Astrocyte (in vitro differentiated cells and primary cell): Measurements from ENCODE around the gene ZNF765.

Experiments used
- CTCF ChIP-seq: IDR thresholded peaks from 2 replicates; pipeline ENCODE4 v1.5.1; 2011; ENCODE audit warnings: low read depth, mild to moderate bottlenecking, inconsistent platforms, low read length, moderate library complexity; ENCODE audit not compliant: insufficient read depth
- EZH2 ChIP-seq: IDR thresholded peaks from 2 replicates; pipeline ENCODE4 v1.6.1; 2012; ENCODE audit warnings: mild to moderate bottlenecking, low read length, inconsistent platforms; ENCODE audit not compliant: insufficient read depth

- no peak for TF ChIP-seq CTCF
- no peak for TF ChIP-seq EZH2
These were observed 14.7 kb downstream of the ZNF765 start for GRCh38 chr19:53409505-53410204.
